Astrocyte of the cerebellum (primary cell): ENCODE measurements around the gene USP35.

ENCODE experiments used
- DNase-seq: peaks from one replicate; pipeline ENCODE4 v3.0.0-alpha.2; 2011; ENCODE audit warnings: low read depth
- H3K4me3 ChIP-seq: 2 replicates; pipeline ENCODE4 v1.5.1; 2011; ENCODE audit warnings: mild to moderate bottlenecking, low read depth, low read length, moderate library complexity
- CTCF ChIP-seq: IDR thresholded peaks from 2 replicates; pipeline ENCODE4 v1.5.1; 2012; ENCODE audit warnings: low read length, low read depth, moderate library complexity, mild to moderate bottlenecking; ENCODE audit errors: missing control alignments
- in situ Hi-C: cut with HindIII; loops from 2 replicates; pipeline ENCODE4 v1.10.0; 2017; ENCODE audit warnings: low sequenced_read_pairs

The USP35 gene

GRCh38 chr11:78259777-78260487 lies 71.2 kb downstream of the USP35 start:
- DNase-seq, result no peak
- in situ Hi-C loops, result no loop called here
- no peak for TF ChIP-seq CTCF
- H3K4me3 ChIP-seq, result no peak overlapping the region

DNA sequence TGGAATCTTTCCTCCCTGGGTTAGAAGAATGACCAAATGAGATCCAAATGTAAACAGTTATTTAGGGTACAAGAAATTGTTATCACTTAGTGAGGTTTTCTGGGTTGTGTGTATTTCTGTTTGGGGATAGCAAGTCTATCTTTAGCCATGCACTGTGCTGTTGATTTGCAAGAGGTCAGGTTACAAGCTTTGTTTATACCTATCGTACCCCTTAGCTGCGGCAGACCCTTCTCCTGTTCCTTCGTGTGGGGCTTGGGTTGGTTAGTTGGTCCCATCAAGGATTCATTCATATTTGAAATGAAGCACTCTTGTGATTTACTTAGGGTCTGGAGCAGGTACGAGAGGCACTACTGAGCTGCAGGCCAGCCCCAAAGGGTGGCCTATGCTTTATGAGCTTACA lies 72.6 kb downstream of the USP35 start:
- in situ Hi-C loops, result no loop called here

GRCh38 chr11:78261828-78262227 lies 73.1 kb downstream of the USP35 start:
- no peak for DNase-seq
- no peak for TF ChIP-seq CTCF
- H3K4me3 ChIP-seq, result no peak overlapping the region
- in situ Hi-C loops, result no loop called here

More for the DNA sequence above, 72.6 kb downstream of the USP35 start:
- TF ChIP-seq CTCF, result no peak
- no peak for DNase-seq
- H3K4me3 ChIP-seq, result no peak overlapping the region

DNA sequence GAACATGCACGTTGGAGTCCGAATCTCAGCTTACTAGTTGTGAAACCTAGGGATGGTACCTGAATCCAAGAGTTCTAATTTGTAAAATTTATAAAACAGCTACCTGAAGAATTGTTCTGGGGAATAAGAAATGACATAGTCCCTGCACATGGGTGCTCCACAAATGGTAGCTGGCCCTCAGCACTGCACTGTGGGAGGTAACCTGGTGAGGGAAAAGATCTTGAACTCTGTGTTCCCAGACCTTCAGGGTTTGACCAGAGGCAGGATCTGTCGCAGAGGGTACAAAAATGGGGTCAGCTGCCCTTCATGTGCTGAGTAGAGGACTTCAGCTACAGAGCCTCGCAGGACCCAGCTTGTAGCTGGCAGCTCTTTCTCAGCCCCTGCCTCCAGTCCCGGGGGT lies 73.5 kb downstream of the USP35 start:
- in situ Hi-C loops, result no loop called here
- no peak for DNase-seq
- TF ChIP-seq CTCF, result no peak
- H3K4me3 ChIP-seq, result no peak overlapping the region

- no peak for TF ChIP-seq CTCF
- no peak overlapping the region for H3K4me3 ChIP-seq
- no peak for DNase-seq
- in situ Hi-C loops, result no loop called here
Observed at GRCh38 chr11:78262691-78263090, 74.0 kb downstream of the USP35 start.
